ENCODE data around the gene LAMA4.

GRCh38 chr6:112257178-112257855 is 3.0 kb upstream of the LAMA4 start:
- TF ChIP-seq GATA3 (IDR thresholded peaks at IDR 0.05; ENCODE audit: low read depth, low read length) = no peak
- TF ChIP-seq GATA2 (IDR thresholded peaks at IDR 0.05; ENCODE audit: low read depth, low read length) = no peak
